Activated CD8-positive, alpha-beta memory T cell treated with anti-CD3 and anti-CD28 coated beads for 36 hours (primary cell): ENCODE measurements around the gene B3GAT1. TPM values are rescaled to one million over a fixed set of nuclear protein-coding genes. Genes with fewer than 3 reads are reported as not detected.

ENCODE experiments used
- CTCF ChIA-PET: fragments of 350-600 bp; sonication (Branson Sonifier 250); formaldehyde crosslinking; loops from one replicate; lab custom pipeline; 2021; ENCODE audit warnings: antibody characterized with exemption; lab: Charles Lee
- POLR2A ChIA-PET: fragments of 350-600 bp; sonication (Branson Sonifier 250); formaldehyde crosslinking; loops from one replicate; lab custom pipeline; 2021; ENCODE audit warnings: antibody characterized with exemption; lab: Charles Lee
- total RNA-seq, 2 experiments: library from RNA; stranded (reverse); gene quantifications; one replicate each; pipeline ENCODE4 v1.2.3, GENCODE V29; 2021

B3GAT1 gene
- total RNA-seq, 2 experiments from 2014 or later: 0.15 to 0.19 TPM

DNA sequence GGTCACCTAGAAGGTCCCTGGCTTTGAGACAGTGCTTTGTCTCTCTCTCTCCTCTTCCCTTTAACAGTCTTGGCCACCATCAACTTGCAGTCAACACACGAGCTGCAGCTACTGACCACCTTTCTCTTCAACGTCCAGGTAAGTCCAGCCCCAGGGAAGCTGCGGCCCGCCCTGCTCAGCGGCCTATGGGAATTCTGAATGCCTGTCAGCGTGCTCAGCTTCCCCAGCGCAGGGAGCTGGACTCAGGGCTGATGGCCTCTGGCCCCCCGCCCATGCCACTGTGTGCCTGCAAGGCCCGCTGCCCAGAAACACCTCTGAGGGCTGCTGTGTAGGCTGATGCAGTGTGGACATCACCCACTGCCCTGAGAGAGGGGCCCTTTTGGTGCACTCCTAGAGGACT is 47.8 kb downstream of the B3GAT1 start:
- ChIA-PET POLR2A (no interaction called here), CTCF (no interaction called here)

- POLR2A ChIA-PET: no interaction called here
These were observed 48.5 kb downstream of the B3GAT1 start for GRCh38 chr11:134363592-134363991.

DNA sequence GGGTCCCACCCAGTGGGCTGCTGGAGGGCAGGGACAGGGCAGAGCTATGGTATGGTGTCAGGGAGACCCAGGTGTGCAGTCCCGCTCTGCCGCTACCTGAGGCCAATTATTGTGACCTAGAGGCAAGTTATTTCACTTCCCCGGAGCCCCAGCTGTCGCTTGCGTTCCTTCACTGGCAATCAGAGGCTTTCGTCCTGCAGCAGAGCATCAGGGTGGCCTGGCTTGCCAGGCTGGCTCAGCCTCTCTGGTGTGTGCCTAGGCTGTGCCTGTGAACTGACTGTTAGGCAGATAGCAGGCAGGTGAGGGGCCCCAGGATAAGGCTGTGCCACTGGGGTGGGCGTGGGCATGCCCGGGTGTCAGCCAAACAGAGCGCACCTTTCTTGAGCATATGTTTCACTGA is 48.9 kb downstream of the B3GAT1 start:
- POLR2A ChIA-PET: no interaction called here
- CTCF ChIA-PET: no interaction called here

More at GRCh38 chr11:134363592-134363991, 48.5 kb downstream of the B3GAT1 start:
- CTCF ChIA-PET: no interaction called here

DNA sequence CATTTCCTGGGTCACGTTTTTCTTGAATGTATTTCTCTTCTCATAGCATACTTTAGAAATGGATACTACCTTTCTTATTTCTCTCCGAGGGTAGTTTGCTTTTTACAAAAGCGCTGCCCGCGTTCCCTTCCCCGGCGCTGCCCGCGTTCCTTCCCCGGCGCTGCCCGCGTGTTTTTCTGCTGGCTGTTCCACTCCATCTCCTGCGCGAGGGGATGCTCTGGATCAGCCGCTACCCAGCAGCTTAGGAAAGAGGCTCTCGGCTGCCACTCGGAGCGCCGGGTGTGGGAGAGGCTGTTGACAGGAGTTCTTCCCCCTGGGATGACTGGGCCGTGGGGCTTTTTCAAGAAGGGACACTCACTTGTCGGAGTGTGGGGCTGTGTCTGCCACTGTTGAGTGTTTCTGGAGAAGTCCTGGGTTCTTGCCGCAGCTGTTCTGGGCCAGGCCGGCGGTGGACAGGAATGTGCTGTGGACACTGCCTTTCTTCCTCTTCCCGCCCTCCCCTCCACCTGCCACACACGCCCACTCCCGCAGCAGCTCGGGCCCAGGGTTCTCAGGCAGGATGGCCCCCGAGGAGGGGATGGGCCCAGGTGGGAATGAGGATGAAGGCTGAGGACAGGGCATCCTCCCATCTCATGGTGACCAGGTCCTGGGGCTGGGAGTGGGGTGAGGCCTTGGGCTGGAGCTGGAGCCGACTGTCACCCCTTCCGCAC is 49.7 kb downstream of the B3GAT1 start:
- CTCF ChIA-PET: interaction anchor here (0.6 kb wide), 1 partner anchor 199 kb away, joined by 4 read pairs; no protein-coding TSS in a partner anchor

DNA sequence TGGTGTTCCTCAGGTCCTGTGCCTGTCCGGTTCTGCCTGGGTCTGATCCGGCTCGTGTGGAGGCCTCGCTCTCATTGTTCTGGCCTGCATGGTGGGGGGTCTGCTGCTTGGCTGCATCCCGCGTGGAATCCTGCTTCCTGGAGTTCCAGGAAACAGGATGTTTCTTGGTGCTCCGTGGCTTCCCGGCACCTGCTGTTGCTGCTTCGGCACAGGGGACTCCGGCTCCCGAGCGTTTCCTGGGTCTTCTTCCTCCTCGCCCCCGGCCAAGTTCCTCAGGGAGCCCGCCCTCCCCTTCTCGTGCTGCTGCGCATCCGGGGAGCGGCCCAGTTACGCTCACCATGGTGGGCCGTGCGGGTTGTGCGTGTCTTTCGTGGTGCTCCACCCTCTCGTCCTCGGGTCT is 50.4 kb downstream of the B3GAT1 start:
- POLR2A ChIA-PET: no interaction called here
- CTCF ChIA-PET: no interaction called here

More for the DNA sequence above, 49.7 kb downstream of the B3GAT1 start:
- POLR2A ChIA-PET: no interaction called here

- ChIA-PET CTCF (no interaction called here), POLR2A (no interaction called here)
These were observed 51.8 kb downstream of the B3GAT1 start for GRCh38 chr11:134360050-134360835.

DNA sequence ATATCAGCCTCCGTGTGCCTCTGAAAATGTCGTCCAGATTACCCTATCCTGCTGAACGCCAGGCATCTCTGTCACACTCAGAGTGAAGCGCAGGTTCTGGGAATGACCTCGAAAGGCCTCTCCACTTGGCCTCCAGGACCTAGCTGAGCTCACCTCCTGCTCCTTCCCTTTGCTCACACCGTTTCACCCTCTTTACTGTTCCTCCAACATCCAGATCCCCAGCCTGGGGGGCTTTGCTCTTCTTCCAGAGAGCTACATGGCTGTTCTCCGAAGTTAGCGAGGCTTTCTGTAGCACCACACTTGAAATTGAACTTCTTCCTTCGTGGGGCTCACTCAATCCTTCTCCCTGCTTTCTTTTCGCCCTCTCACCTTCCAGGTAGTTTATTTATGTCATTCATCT is 52.4 kb downstream of the B3GAT1 start:
- POLR2A ChIA-PET: no interaction called here

GRCh38 chr11:134358856-134359490 is 53.1 kb downstream of the B3GAT1 start:
- CTCF ChIA-PET: no interaction called here
- POLR2A ChIA-PET: no interaction called here

More for the DNA sequence above, 52.4 kb downstream of the B3GAT1 start:
- CTCF ChIA-PET: no interaction called here

GRCh38 chr11:134358165-134358855 is 53.7 kb downstream of the B3GAT1 start:
- CTCF ChIA-PET: no interaction called here
- POLR2A ChIA-PET: no interaction called here

DNA sequence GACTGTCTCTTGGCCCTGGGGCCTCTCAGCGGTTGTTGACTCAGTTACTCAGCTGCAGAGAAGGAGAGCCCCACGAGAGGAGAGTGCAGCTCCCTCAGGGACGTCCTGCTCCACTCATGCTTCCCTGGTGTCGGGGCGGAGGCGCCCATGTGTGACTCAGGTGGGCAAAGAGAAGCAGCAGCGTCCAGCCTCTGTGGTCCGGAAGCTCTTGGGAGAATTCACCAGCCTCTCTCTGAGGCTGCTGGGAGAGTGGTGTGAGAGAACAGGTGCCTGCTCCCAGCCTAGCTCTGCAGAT is 54.5 kb downstream of the B3GAT1 start:
- ChIA-PET CTCF (no interaction called here), POLR2A (no interaction called here)

DNA sequence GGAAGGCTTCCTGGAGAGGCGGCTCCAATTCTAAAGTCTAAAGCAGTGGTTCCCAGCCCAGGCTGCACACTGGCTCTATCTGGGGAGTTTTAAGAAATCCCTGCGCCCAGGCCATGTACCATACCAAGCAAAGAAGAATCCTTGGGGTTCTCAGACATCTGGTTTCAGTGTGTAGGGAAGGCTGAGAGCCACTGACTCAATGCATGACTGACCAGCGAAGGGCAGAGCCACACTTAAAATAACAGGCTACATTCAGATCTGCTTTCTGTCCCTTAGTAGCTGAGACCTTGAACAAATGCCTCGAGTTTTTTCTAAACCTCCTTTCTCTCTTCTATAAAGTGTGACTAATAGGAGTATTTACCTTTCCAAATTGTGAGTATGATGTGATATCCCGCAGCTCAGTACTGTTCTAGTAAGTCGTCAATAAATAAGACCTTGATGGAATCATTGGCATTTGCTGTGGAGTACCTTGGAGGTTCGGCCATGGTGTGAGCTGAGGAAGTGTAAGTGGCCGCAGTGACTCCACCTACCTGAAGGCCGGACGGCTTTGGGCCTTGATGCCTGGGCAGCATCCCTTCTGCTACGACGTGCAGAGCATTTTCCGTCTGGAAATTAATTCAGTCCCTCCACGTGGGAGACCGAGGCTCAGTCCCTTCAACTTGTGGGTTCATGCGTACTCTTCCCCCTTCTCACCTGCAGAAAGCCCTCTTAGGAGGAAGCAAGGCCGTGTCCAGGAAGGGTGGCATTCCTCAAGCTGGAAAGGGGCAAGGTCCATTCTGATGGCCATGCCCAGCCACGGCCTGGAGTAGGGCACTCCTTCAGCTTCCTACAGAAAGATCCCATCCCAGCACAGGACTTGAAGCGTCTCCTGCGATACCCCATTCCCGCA is 55.1 kb downstream of the B3GAT1 start:
- POLR2A ChIA-PET: no interaction called here
- CTCF ChIA-PET: no interaction called here

DNA sequence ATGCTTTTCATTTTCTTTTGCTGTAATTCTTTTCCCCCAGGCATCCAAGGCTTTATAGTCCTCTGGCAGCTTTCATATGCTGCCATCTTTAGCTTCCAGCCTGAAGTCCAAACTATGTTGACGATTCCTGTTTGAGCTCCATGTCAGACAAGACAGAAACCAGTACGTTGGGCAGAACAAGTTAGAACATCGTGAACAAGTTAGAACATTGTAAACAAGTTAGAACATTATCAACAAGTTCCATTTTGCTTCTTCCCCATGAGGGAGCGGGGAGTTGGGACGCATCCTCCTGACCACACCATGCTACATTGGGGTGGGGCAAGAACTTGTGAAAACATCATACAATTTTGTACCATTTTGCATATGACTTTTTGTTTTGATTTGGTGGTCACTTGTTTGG is 56.4 kb downstream of the B3GAT1 start:
- ChIA-PET POLR2A (no interaction called here), CTCF (no interaction called here)

- ChIA-PET POLR2A (no interaction called here), CTCF (no interaction called here)
These were observed 56.9 kb downstream of the B3GAT1 start for GRCh38 chr11:134355136-134355535.

DNA sequence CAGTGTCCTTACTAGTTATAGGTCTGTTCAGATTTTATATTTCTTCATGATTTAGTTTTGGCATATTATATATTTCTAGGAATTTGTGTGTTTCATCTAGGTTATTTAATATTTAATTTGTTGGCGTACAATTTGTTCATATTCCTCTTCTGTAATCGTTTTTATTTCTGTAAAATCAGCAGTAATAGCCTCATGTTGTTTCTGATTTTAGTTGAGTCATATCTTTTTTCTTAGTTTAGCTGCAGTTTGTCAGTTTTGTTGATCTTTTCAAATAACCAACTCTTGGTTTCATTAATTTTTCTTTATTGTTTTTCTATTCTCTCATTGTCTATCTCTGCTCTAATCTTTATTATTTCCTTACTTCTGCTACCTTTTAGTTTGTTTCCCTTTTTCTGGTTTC is 59.9 kb downstream of the B3GAT1 start:
- POLR2A ChIA-PET: no interaction called here
- CTCF ChIA-PET: no interaction called here

- ChIA-PET CTCF (no interaction called here), POLR2A (no interaction called here)
These were observed 61.7 kb downstream of the B3GAT1 start for GRCh38 chr11:134350381-134350780.

GRCh38 chr11:134349802-134350355 is 62.2 kb downstream of the B3GAT1 start:
- ChIA-PET POLR2A (no interaction called here), CTCF (interaction anchor here (0.6 kb wide), 1 partner anchor 143 kb away, joined by 3 read pairs; no protein-coding TSS in a partner anchor)

GRCh38 chr11:134349109-134349801 is 62.8 kb downstream of the B3GAT1 start:
- POLR2A ChIA-PET: no interaction called here
- CTCF ChIA-PET: interaction anchor here (0.6 kb wide), 1 partner anchor 142 kb away, joined by 3 read pairs; no protein-coding TSS in a partner anchor

DNA sequence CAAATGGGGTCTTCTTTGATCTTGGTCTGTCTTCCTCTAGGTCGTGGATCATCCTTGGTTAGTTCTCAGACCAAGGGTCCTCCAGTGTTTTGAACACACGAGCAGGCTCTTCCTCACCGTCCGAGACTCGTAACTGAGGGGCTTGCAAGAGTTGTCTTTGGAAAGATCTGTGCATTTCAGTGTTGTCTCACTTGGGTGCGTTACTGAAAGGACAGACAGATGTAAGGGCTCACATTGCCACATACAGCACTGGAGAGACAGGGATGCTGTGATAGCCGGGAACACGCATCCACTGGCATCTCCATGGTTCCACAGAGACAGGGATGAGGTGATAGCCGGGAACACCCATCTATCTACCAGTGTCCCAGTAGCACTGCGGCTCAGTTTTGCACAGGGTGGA is 64.6 kb downstream of the B3GAT1 start:
- ChIA-PET POLR2A (no interaction called here), CTCF (no interaction called here)
